BE2C (cell line): ENCODE measurements around the gene SNUPN.

ENCODE experiments used
- DNase-seq: peaks from one replicate; pipeline ENCODE4 v3.0.0-alpha.2; 2020
- H3K27me3 ChIP-seq: fragments of 250-450 bp; sonication (Bioruptor Pico); 2 replicates; pipeline ENCODE4 v1.5.1; 2020; ENCODE audit warnings: mild to moderate bottlenecking
- H3K36me3 ChIP-seq: fragments of 250-450 bp; sonication (Bioruptor Pico); 2 replicates; pipeline ENCODE4 v1.5.1; 2020; ENCODE audit warnings: mild to moderate bottlenecking
- H3K4me1 ChIP-seq: fragments of 250-450 bp; sonication (Bioruptor Pico); 2 replicates; pipeline ENCODE4 v1.5.1; 2020
- H3K4me3 ChIP-seq: 2 replicates; pipeline ENCODE4 v1.5.1; 2011; ENCODE audit warnings: low read depth, low read length
- H3K9me3 ChIP-seq: fragments of 250-450 bp; sonication (Bioruptor Pico); 2 replicates; pipeline ENCODE4 v1.5.1; 2020
- CTCF ChIP-seq: IDR thresholded peaks from 2 replicates; pipeline ENCODE4 v1.5.1; 2012; ENCODE audit warnings: mild to moderate bottlenecking, low read depth, low read length

Gene SNUPN

GRCh38 chr15:75649045-75649761, 23.7 kb upstream of the SNUPN start:
- H3K4me3 ChIP-seq: no peak overlapping the region
- H3K27me3 ChIP-seq: no peaks in the 10 kb centered on the region
- no peak for DNase-seq
- H3K9me3 ChIP-seq: no peaks in the 10 kb centered on the region
- H3K4me1 ChIP-seq: no peaks in the 10 kb centered on the region
- TF ChIP-seq CTCF: no peak
- no peaks in the 10 kb centered on the region for H3K36me3 ChIP-seq

- no peaks in the 10 kb centered on the region for H3K4me1 ChIP-seq
Measured at GRCh38 chr15:75648156-75649000, 22.9 kb upstream of the SNUPN start.

GRCh38 chr15:75647370-75648155, 22.0 kb upstream of the SNUPN start, which contains the start of gene SNX33:
TSS of gene SNX33 (plus strand) at chr15:75647912. CDS start at chr15:75649103, 1,191 bp downstream.
- Histone ChIP-seq H3K4me3 (peak within 1 kb of the TSS; percentile 86), H3K9me3 (no peaks in the 10 kb centered on the region), H3K36me3 (no peaks in the 10 kb centered on the region), H3K4me1 (no peaks in the 10 kb centered on the region), H3K27me3 (no peaks in the 10 kb centered on the region)
- peak; percentile 61 for TF ChIP-seq CTCF
- peak; percentile 75 for DNase-seq

More at GRCh38 chr15:75648156-75649000, 22.9 kb upstream of the SNUPN start:
- no peak for TF ChIP-seq CTCF
- peak overlapping the region; percentile 86 for H3K4me3 ChIP-seq
- no peak for DNase-seq
- H3K9me3 ChIP-seq: no peaks in the 10 kb centered on the region
- H3K36me3 ChIP-seq: no peaks in the 10 kb centered on the region
- no peaks in the 10 kb centered on the region for H3K27me3 ChIP-seq

DNA sequence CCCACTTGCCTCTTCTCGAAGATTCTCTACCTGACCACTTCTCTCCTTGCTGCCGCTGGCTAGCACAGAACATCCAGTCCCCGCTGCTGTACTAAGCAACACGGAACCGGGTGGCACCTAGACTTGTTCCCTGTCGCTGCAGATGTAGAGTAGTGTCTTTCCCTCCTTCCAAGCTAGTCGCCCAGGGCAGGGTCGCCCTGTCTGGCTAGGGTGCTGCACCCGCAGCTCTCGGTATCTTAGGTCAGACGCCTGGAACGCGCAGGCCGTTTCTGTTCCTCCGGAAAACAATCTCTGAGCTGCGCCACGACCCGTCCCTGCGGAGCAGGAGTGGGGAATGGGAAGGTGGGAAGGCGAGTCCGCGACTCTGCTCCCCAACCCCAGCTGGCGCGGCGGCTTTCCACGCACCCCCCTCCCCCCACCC, 21.4 kb upstream of the SNUPN start:
- H3K4me3 ChIP-seq: peak overlapping the region; percentile 86
- no peaks in the 10 kb centered on the region for H3K27me3 ChIP-seq
- no peak for DNase-seq
- TF ChIP-seq CTCF: no peak
- H3K4me1 ChIP-seq: no peaks in the 10 kb centered on the region
- no peaks in the 10 kb centered on the region for H3K36me3 ChIP-seq
- H3K9me3 ChIP-seq: no peaks in the 10 kb centered on the region

GRCh38 chr15:75646112-75646943, 20.8 kb upstream of the SNUPN start:
- no peak for TF ChIP-seq CTCF
- Histone ChIP-seq H3K4me3 (peak overlapping the region; percentile 86), H3K4me1 (no peaks in the 10 kb centered on the region), H3K27me3 (no peaks in the 10 kb centered on the region), H3K36me3 (no peaks in the 10 kb centered on the region), H3K9me3 (no peaks in the 10 kb centered on the region)
- DNase-seq: no peak
